GM19023 (cell line): ENCODE data around the gene SHISAL1.

Source experiments
- ATAC-seq: cut with Tn5 transposase; IDR thresholded peaks from one replicate; pipeline ENCODE4 v1.9.1; 2021; ENCODE audit warnings: mild to moderate bottlenecking, moderate library complexity; ENCODE audit not compliant: unreplicated experiment

The SHISAL1 gene

DNA sequence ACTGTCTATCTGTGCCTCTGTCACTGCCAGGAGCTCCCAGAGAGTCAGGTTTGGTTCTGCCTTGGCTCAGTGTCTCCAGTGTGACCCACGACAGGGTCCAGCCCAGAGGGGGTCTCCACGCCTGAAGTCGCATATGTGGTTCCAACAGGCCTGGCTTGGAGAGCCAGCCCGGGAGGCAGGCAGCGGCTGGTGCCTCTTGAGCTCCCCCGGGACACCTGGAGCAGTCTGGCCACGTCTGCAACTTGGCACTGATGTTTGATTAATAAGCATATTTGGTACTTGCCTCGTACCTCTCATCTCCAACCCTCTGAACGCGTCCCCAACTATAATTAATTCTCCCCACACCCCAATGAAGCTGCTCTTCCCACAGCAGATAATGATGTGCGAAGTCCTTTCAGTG, 31.7 kb upstream of the SHISAL1 start:
- no peak for ATAC-seq

GRCh38 chr22:44342347-44342956, 29.7 kb upstream of the SHISAL1 start:
- ATAC-seq = no peak

- no peak for ATAC-seq
Observed at GRCh38 chr22:44341431-44342346, 28.9 kb upstream of the SHISAL1 start.

DNA sequence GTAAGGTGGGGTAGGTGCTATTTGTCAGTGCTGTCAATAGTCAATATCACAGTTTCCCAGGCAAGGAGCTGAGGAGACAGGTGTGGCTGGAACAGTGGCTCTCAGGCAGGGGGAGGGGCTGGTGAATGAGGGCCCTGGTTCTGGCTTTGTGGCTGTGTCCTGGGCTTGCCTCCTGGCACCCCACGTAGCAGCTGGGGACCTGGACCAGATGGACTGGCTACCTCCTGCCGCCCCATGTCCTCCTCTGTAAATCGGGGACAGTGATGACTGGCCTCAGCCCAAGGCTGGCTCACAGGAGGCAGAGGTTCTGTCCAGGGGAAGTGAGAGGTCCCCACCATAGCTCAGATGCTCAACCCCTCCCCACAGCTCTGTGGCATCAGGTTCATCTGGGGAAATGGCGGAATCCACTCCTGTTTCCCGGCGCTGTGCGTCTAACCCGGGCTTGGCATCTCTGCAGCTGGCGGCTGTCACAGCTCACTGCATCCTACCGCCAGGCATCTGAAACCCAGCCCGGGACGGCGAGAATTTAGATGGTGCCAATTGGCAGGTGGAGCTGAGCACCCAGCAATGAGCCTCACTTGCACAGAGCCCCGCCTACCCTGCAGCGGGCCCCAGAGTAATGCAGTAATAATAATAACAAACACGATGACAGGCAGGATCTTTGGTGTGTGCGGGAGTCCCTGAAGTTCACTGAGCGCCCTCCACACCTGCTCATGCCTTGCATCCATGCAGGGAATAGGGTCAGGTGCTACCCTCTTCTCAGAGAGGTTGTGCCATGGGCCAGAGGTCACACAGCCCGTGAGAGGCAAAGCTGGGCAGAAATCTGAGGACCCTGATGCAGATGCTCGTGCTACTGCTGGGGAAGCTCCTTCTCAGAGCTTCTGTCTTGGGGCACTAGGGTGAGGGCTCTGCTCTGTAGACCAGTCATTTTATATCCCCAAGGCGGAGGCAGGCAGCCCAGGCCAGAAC, 27.8 kb upstream of the SHISAL1 start:
- ATAC-seq = no peak

GRCh38 chr22:44338906-44339305, 26.2 kb upstream of the SHISAL1 start:
- ATAC-seq = no peak

DNA sequence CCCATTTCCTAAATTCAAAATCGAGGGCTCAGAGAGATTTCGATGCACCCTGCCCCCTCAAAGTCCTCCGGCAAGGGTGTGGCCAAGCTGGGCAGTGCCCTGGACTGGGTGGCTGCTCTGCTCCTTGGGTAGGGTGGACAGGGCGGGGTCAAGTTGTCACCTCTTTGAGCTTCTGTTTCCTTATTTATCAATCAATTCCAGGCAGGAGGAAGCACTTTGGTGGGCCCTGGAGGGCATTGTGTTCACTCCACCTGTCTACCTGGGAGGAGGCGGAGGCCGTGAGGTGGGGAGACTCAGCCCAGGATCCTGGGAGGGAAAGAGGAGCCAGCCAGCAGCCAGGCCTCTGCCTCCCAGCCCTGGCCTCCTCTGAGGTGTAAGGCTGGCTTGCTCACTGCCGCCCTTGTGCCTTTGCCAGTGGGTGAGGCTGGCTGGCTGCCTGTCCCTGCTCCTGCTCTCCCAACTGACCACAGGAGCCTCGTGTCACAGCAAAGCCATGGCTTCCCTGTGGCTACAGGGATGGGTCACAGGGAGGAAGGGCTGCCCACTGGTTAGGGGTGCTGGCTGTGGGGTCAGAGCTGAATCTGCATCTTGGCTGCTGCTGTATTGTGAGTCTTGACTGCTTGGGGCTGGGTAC, 25.5 kb upstream of the SHISAL1 start:
- ATAC-seq = no peak

DNA sequence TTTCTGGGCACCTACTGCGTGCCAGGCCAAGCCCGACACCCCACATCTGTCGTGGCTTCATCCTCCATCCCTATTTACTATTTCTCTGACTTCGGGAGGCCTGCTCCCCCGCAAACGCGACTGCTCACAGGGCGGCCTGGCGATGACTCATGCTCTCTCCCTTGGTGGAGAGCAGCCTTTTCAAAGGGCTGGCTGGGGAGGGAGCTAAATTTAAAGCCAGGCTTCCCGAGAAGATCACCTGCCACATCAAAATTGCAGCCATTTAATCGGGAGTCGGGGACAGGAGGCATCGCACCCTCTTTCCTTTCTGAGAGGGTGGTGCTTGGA, 24.9 kb upstream of the SHISAL1 start:
- no peak for ATAC-seq

DNA sequence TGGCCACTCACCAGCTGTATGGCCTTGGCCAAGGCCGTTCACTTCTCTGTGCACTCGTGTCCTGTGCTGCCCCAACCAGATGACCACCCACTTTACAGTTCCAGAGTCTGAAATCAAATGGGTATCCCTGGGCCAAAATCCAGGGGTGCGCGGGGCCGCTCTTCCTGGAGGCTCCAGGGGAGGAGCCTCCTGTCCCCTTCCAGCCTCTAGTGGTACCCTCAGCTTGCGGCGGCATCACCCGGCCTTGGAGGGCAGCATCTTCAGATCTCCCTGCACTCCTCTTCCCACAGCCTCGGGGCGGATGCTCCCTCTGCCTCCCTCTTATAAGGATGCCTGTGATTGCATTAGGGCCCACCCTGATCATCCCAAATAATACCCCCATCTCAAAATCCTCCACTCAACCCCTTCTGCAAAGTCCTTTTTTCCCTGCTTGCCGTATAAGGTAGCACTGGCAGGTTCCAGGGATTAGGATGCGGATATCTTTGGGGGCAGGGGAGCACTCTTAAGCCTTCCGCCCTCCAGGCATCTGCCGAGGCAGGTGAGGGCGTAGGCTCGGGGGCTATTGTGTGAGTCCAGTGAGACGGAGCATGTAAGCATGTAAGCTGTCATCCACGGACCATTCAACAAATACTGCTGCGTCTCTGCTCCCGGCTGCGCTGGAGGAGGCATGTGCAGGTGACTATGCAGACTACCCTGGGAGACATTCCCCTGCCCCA, 24.4 kb upstream of the SHISAL1 start:
- no peak for ATAC-seq

DNA sequence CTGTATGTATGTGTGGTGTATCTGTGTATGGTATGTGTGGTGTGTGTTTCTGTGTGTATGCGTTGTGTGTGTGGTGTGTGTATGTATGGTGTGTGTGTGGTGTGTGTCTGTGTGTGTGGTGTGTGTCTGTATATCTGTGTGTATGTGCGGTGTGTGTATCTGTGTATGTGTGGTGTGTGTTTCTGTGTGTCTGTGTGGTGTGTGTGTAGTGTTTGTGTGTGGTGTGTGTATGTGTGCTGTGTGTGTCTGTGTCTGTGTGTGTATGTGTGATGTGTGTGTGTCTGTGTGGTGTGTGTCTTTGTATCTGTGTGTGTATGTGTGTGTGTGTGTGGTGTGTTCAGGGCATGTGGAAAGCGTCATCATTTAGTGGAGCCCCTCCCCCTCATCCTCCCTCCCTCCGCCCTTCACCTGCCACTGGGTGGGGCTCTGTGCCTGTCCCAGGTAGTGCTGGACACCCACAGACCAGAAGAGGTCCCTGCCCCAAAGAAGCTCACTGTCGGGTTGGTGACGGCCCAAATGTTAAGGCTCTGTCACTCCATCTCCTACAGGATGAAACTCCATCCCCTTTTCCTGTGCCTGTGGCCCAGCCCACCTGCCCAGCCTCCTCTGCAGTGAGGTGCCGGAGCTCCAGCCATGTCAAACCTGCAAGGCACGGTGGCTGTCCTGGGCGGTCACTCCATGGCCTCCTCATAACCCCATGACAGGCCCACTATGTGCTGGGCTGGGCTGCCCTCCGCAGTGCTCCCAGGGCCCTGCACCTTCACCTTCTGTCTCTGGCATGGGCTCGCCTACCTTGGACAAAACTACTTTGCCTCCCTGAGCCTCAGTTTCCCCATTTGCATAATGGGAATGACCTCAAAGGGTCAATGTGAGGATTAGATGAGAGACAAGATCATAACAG, 23.4 kb upstream of the SHISAL1 start:
- no peak for ATAC-seq

GRCh38 chr22:44335066-44335839, 22.5 kb upstream of the SHISAL1 start:
- no peak for ATAC-seq

GRCh38 chr22:44333847-44334635, 21.3 kb upstream of the SHISAL1 start:
- no peak for ATAC-seq

DNA sequence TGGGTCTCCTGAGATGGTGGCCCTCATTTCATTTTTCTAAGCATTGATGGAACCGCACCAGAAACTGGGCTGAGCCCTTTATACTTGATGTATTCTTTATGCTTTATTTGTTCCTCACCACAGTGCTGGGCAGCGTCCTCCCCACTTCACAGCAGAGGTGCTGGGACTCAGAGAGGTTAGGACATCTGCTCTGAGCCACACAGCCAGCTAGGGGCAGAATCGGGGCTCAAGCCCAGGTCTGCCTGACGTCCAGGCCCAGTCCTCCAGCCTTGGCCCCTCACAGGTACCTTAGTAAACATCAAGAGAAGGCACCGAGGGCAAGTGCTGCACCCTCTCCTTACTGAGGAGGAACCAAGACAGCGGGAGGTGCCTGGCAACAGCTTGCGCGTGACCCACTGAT, 20.2 kb upstream of the SHISAL1 start:
- ATAC-seq = no peak

DNA sequence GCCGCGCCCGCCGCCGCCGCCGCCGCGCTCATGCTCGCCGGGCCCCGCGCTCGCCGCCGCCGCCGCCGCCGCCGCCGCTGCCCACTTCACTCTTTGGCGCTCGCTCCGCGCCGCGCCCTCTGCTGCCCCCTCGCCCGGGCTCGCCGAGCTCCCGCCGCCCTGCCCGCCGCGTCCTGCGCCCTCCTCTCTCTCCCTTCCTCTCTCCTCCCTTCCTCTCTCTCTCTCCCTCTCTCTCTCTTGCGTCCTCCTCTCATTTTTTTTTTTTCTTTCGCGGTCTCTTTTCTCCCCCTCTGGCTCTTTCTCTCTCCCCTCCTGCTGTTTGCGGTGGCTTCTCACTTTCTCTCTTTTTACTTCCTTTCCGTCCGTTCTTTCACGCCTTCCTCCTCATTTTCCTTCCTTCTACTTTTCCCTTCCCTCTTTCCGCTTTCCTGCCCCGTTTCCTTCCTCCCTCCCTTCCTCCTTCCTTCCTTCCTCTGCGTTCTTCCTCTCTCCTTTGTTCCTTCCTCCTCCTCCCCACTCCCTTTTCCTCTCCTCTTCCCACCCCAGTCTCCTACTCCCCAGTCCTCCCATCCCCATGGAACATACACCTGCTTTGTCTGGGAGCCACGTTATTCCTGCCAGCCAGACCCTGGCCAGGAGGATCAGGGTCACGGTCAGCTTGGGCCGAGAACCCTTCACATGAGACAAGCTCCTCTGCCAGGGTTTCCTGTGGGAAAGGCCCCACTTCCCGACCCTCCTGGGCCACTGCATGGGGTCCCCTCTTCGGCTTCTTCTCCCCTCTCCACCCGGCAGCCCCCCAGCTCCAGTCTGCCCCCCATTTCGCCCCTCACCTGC, 19.3 kb upstream of the SHISAL1 start:
- no peak for ATAC-seq

- no peak for ATAC-seq
Observed at GRCh38 chr22:44330744-44331660, 18.3 kb upstream of the SHISAL1 start.

- ATAC-seq = no peak
Observed at GRCh38 chr22:44330188-44330743, 17.5 kb upstream of the SHISAL1 start.
